C4-2B (cell line): ENCODE data around the gene UBE2D1.

Experiments
- H3K27ac ChIP-seq: fragments of 450-650 bp; 2 replicates; pipeline ENCODE4 v1.5.1; 2017
- ZFX ChIP-seq: fragments of 450-650 bp; IDR thresholded peaks from 2 replicates; pipeline ENCODE4 v1.6.1; 2017
- TF ChIP-seq, protein P1 (sequence below): fragments of 450-650 bp; conservative IDR thresholded peaks from 2 replicates; pipeline ENCODE4 v1.5.1; 2017; ENCODE audit warnings: mild to moderate bottlenecking

Gene UBE2D1

DNA sequence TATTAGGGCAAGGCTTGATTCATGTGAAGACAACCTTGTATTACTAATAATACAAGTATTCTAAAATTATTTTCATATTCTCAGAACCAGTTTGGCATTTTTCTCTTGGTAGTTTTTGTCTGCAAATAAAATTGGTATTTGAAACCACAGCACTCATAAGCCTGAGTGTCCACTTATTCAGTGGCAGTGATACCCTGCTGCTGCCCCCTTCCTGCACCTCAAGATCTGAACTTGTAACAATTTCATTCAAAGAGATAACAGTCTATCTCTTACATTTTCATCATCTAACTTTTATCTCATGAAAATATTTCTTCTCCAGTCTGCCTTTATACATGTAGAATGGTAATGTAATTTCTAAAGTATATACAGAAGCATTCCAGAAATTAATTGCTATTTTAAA lies 59.7 kb downstream of the UBE2D1 start:
- H3K27ac ChIP-seq, result no peak overlapping the region
- TF ChIP-seq, protein P1, sequence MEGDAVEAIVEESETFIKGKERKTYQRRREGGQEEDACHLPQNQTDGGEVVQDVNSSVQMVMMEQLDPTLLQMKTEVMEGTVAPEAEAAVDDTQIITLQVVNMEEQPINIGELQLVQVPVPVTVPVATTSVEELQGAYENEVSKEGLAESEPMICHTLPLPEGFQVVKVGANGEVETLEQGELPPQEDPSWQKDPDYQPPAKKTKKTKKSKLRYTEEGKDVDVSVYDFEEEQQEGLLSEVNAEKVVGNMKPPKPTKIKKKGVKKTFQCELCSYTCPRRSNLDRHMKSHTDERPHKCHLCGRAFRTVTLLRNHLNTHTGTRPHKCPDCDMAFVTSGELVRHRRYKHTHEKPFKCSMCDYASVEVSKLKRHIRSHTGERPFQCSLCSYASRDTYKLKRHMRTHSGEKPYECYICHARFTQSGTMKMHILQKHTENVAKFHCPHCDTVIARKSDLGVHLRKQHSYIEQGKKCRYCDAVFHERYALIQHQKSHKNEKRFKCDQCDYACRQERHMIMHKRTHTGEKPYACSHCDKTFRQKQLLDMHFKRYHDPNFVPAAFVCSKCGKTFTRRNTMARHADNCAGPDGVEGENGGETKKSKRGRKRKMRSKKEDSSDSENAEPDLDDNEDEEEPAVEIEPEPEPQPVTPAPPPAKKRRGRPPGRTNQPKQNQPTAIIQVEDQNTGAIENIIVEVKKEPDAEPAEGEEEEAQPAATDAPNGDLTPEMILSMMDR, result no peak
- TF ChIP-seq ZFX, result no peak

DNA sequence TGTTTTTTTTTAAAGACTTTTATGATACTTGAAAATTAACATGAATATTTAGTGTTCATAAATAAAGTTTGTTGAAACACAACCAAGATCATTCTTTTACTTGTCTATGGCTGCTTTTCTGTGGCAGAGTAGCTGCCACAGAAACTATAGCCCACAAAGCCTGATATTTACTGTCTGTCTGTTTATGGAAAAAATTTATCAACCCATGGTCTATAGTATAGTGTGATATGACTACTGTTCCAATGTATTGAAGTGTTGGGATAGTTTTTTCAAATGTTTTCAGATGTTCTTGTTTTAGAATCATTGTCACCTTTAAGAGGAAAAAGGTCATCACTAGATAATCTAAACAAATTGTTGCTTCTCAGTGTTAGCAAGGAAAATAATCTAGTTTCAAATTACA lies 61.3 kb downstream of the UBE2D1 start:
- no peak overlapping the region for H3K27ac ChIP-seq
- no peak for TF ChIP-seq ZFX
- TF ChIP-seq, protein P1, result no peak

DNA sequence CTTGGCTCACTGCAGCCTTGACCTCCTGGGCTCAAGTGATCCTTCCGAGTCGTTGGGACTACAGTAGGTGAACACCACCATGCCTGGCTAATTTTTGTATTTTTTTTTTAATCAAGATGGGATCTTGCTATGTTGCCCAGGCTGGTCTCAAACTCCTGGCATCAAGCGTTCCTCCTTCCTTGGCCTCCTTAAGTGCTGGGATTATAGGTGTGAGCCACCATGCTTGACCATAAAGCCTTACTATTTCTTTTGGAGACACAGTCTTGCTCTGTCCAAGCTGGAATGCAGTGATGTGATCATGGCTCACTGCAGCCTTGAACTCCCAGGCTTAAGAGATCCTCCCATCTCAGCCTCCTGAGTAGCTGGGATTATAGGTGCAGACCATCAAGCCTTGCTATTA lies 63.0 kb downstream of the UBE2D1 start:
- no peak overlapping the region for H3K27ac ChIP-seq
- TF ChIP-seq, protein P1, result no peak
- no peak for TF ChIP-seq ZFX

DNA sequence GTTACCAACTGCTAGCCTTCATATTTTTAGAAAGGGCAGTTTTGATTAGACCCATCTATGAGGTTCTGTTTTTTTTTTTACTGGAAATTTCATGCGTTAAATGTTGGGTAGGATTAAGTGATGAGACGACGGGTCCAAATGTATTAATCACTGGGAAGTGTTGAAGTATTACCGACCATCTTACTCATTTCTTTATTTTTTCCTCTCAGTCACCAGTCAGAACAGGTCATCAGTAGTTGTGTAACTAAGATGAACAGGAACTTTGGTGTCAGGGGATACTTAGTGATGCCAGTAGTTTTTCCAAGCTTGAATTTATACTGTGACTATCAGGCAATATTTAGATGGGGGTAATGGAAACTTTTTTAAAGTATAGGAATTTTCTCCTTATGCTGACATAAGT lies 64.6 kb downstream of the UBE2D1 start:
- H3K27ac ChIP-seq, result no peak overlapping the region
- TF ChIP-seq, protein P1, result no peak
- TF ChIP-seq ZFX, result no peak

DNA sequence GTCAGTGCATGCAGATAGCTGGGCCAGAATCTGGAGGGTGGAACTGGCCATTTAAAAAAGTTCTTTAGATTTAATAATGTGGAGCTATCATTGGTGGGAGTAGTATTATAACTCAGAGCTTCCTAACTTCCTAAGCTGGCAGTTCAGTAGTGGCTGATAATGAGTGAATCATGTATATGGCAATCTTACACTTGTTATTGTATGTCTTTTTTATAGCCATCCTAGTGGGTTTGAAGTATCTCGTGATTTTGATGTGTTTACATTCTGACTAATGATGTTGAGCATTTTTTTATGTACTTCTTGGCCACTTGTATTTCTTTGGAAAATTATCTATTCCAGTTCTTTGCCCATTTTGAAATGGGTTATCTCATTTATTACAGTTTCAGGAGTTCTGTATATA lies 65.8 kb downstream of the UBE2D1 start:
- TF ChIP-seq, protein P1, result no peak
- TF ChIP-seq ZFX, result no peak
- H3K27ac ChIP-seq, result no peak overlapping the region

- TF ChIP-seq, protein P1, result no peak
- no peak for TF ChIP-seq ZFX
- H3K27ac ChIP-seq, result no peak overlapping the region
Observed at GRCh38 chr10:58404001-58404400, 69.2 kb downstream of the UBE2D1 start.

DNA sequence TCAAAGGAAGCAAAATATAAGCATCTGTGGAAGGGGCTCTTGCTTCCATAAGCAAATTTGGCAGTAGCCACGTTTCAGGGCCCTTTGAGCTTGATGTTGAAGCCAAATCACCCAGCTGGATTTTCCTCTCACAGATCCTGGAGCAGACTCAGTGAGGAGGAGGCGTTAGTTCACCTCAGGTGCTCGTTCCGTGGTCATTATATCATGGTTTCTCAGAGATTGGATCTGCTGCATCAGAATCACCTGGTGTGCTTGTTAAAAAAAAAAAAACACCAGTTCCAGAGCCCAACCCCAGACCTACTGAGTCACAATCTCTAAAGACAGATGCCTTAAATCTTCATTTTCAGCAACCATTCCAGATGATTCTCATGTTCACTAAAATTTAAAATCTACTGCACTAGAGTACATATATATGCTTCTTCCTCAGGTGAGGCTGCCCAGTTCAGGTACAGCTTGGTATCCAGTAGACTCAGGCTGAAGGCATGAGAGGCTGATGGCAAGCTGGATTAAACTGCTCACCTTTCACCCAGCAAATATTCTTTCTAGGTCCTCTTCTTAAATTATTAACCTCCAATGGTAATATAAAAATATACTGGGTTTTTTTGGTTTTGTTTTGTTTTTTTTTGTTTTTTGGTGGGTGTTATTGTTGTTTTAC lies 75.3 kb downstream of the UBE2D1 start:
- no peak overlapping the region for H3K27ac ChIP-seq

More for the DNA sequence above, 75.3 kb downstream of the UBE2D1 start:
- TF ChIP-seq ZFX, result no peak
- TF ChIP-seq, protein P1, result no peak
